ENCODE data around the gene XIRP1.

XIRP1 gene

DNA sequence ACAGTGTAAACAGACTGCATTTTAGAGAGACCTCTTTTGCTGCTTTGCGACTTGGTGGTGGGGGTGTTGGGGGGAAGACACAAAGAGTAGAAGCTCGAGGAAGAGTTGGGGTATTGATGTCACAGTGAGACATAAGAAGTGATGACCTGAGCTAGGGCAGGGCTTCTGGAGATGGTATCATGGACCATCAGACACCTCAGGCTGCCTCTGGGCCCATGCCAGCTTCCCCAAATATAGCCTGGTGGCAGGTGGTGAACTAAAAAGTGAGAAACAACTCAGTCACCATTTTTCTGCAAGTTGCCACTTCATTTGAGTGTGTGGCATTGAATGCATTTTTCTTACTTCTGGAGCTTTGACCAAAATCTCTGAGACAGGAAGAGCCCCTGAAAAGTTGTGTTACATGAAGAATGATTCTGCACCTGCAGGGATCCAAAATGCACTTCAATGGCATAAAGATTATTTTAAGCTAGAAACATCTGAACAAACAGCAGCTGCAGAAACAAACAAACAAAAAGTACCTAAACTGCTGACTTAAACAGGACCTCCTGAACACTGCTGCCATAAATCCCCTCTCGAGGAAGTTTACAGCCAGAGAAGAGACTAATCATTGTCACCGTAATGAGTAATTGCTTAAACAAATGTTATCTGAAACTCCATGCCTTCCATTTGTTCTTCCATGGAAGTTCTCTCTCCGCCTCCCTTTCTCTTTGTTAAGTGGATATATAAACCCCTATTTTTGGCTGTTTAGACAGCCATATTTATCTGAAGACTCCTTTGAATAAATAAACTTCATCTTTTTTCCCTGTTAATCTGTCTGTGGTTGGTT, 15.2 kb upstream of the XIRP1 start:
- no peak overlapping the region for H3K27ac ChIP-seq (ENCODE audit: low read length)
- H3K4me3 ChIP-seq (ENCODE audit: low read depth in 1 of 2, low read length in 2 of 2): no peak overlapping the region
- no peaks in the 10 kb centered on the region for H3K9me3 ChIP-seq (ENCODE audit: control insufficient read depth in 1 of 2, low read length in 2 of 2)
- H3K4me1 ChIP-seq (ENCODE audit: control insufficient read depth in 1 of 2, insufficient read depth in 2 of 2, low read length in 2 of 2): no peaks in the 10 kb centered on the region
- H3K36me3 ChIP-seq (ENCODE audit: control insufficient read depth in 1 of 2, insufficient read depth in 2 of 2, low read length in 2 of 2): no peaks in the 10 kb centered on the region
- no peaks in the 10 kb centered on the region for H3K27me3 ChIP-seq (ENCODE audit: low read depth, low read length)

DNA sequence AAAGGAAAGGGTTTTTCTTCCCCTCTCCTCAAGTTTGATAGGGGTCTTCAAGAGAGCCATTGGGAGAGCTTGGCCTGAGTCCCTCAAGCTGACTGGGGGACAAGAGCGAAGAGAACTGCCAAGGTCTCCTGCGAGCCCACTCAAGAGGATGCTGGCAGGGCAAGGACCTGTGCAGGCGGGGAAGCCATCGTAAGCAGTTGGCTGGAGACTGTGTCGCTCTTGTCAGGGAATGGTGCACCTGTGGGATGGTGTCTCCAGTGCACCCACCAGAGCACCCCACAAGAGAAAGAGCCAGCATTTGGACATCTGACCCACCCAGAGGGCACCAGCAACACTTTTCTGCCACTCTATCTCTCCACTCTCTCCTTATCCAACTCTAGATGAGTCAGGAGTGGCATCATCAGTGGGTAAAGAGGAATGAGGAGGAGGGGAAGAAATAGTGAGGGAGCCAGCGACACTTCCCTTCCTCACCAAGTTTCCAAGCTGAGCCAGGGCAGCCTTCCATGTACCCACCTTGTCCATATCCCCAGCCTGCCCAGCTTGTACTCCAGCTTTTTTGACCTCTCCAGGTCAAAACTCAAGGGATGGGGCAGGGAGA, 13.6 kb upstream of the XIRP1 start:
- Histone ChIP-seq H3K27me3 (ENCODE audit: low read depth, low read length) (no peaks in the 10 kb centered on the region), H3K36me3 (ENCODE audit: control insufficient read depth in 1 of 2, insufficient read depth in 2 of 2, low read length in 2 of 2) (no peaks in the 10 kb centered on the region), H3K4me3 (ENCODE audit: low read depth in 1 of 2, low read length in 2 of 2) (no peak overlapping the region), H3K4me1 (ENCODE audit: control insufficient read depth in 1 of 2, insufficient read depth in 2 of 2, low read length in 2 of 2) (no peaks in the 10 kb centered on the region), H3K27ac (ENCODE audit: low read length) (no peak overlapping the region), H3K9me3 (ENCODE audit: control insufficient read depth in 1 of 2, low read length in 2 of 2) (no peaks in the 10 kb centered on the region)

DNA sequence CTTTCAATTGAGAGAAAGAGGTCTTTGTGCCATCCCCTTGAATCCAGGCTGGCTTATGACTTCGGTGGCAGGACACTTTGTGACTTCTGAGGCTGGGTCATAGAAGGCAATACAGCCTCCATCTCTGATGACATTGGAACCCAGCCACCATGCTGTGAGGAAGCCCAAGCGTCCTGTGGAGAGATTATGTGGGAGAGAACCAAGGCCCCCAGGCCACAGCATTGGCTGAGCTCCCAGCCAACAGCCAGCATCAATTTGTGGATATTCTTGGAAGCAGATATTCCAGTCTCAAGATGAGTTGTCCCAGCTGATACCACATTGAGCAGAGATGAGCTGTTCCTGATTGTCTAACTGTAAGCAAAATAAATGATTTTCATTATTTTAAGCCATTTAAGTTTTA, 12.7 kb upstream of the XIRP1 start:
- Histone ChIP-seq H3K27ac (ENCODE audit: low read length) (no peak overlapping the region), H3K27me3 (ENCODE audit: low read depth, low read length) (no peaks in the 10 kb centered on the region), H3K36me3 (ENCODE audit: control insufficient read depth in 1 of 2, insufficient read depth in 2 of 2, low read length in 2 of 2) (no peaks in the 10 kb centered on the region), H3K4me3 (ENCODE audit: low read depth in 1 of 2, low read length in 2 of 2) (no peak overlapping the region), H3K9me3 (ENCODE audit: control insufficient read depth in 1 of 2, low read length in 2 of 2) (no peaks in the 10 kb centered on the region), H3K4me1 (ENCODE audit: control insufficient read depth in 1 of 2, insufficient read depth in 2 of 2, low read length in 2 of 2) (no peaks in the 10 kb centered on the region)

DNA sequence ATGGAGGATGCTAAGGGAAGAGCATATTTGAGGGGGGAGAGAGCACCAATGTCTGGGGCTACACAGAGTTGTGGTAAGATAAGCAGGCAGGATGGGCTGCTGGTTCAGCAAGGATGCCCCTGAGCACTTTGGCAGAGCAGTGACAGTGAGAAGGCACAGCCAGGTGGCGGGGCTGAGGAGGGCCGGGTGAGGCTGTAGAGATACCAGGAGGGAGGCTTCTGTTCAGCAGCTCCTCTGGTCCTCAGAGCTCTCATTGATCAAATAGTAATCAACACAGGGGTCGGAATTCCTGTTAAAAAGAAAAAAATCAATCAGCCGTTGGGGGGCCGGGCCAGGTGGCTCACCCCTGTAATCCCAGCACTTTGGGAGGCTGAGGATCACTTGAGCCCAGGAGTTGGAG, 11.5 kb upstream of the XIRP1 start:
- Histone ChIP-seq H3K9me3 (ENCODE audit: control insufficient read depth in 1 of 2, low read length in 2 of 2) (no peaks in the 10 kb centered on the region), H3K4me3 (ENCODE audit: low read depth in 1 of 2, low read length in 2 of 2) (no peak overlapping the region), H3K36me3 (ENCODE audit: control insufficient read depth in 1 of 2, insufficient read depth in 2 of 2, low read length in 2 of 2) (no peaks in the 10 kb centered on the region), H3K27me3 (ENCODE audit: low read depth, low read length) (no peaks in the 10 kb centered on the region), H3K27ac (ENCODE audit: low read length) (no peak overlapping the region), H3K4me1 (ENCODE audit: control insufficient read depth in 1 of 2, insufficient read depth in 2 of 2, low read length in 2 of 2) (no peaks in the 10 kb centered on the region)

DNA sequence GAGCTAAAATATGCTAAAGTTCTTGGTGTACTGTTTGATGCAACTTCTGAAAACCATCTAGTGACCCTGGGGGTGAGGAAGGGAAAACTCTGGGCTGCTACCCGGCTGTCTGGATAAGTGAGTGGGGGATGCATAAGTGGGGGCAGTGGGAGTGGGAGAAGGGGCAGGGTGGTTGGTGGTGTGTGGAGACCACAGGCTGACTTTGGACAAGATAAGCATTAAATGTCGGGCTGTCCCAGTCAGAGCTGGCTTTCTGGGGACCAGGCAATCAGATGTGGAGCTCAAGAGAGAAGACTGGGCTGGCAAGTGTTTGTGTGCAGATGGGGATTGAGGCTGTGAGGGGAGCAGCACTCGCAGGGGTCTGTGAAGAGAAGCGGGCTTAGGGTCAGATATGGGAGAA, 11.0 kb upstream of the XIRP1 start:
- Histone ChIP-seq H3K27me3 (ENCODE audit: low read depth, low read length) (no peaks in the 10 kb centered on the region), H3K27ac (ENCODE audit: low read length) (no peak overlapping the region), H3K4me3 (ENCODE audit: low read depth in 1 of 2, low read length in 2 of 2) (no peak overlapping the region)

DNA sequence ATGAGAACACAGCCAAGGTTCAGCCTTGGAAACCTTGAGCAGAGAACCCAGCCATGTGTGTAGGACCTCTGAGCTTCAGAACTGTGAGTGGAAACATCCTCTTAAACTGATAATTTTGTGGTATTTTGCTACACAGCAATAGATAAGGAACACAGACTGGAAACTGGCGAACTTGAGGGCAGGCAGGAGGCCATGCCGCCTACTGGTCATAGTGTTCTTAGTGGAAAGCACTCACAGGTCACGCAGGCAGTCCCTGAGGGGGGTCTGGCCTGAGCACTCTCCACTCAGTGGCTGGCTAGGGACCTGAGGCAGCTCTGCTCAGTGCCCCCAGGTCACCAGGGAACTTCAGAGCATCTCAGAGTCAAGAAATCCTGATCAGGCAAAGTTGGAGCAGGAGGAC, 9.7 kb upstream of the XIRP1 start:
- Histone ChIP-seq H3K27ac (ENCODE audit: low read length) (no peak overlapping the region), H3K4me1 (ENCODE audit: control insufficient read depth in 1 of 2, insufficient read depth in 2 of 2, low read length in 2 of 2) (no peaks in the 10 kb centered on the region), H3K9me3 (ENCODE audit: control insufficient read depth in 1 of 2, low read length in 2 of 2) (no peaks in the 10 kb centered on the region), H3K4me3 (ENCODE audit: low read depth in 1 of 2, low read length in 2 of 2) (no peak overlapping the region), H3K36me3 (ENCODE audit: control insufficient read depth in 1 of 2, insufficient read depth in 2 of 2, low read length in 2 of 2) (no peaks in the 10 kb centered on the region), H3K27me3 (ENCODE audit: low read depth, low read length) (no peaks in the 10 kb centered on the region)

More for the DNA sequence above, 11.0 kb upstream of the XIRP1 start:
- no peaks in the 10 kb centered on the region for H3K36me3 ChIP-seq (ENCODE audit: control insufficient read depth in 1 of 2, insufficient read depth in 2 of 2, low read length in 2 of 2)
- H3K9me3 ChIP-seq (ENCODE audit: control insufficient read depth in 1 of 2, low read length in 2 of 2): no peaks in the 10 kb centered on the region
- no peaks in the 10 kb centered on the region for H3K4me1 ChIP-seq (ENCODE audit: control insufficient read depth in 1 of 2, insufficient read depth in 2 of 2, low read length in 2 of 2)

DNA sequence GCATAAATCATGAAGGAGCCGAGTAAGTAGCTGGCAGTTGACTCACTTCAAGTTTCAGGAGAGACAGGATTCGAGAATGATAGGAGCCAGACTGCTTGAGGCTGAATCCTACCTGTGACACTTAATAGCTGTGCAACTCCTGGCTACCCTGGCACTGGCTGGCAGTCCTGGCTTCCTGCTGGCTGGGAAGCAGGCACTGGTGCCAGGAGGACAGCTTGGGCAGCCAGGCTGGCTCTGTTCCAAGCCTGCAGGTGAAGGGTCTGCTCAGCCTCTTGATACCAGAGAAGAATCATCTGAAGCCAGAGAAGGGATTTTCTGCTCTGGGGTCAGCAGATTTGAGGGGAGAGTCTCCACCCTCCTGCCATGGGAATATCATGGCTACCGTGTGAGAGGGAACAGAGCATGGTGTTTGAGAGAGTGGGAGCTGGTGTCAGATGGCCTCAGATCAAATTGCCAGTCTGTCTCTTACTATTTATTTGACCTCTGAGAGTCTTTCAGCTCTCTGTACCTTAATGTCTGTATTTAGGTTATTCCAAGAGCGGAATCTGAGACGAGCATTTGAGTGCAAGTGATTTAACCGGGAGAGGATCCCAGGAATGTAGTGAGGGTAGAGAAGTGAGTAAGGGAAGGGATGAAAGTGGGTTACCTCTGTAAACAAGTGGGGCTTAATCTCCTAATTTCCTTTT, 4.4 kb upstream of the XIRP1 start:
- Histone ChIP-seq H3K27me3 (ENCODE audit: low read depth, low read length) (no peaks in the 10 kb centered on the region), H3K9me3 (ENCODE audit: control insufficient read depth in 1 of 2, low read length in 2 of 2) (no peaks in the 10 kb centered on the region), H3K27ac (ENCODE audit: low read length) (no peak overlapping the region), H3K36me3 (ENCODE audit: control insufficient read depth in 1 of 2, insufficient read depth in 2 of 2, low read length in 2 of 2) (no peaks in the 10 kb centered on the region), H3K4me3 (ENCODE audit: low read depth in 1 of 2, low read length in 2 of 2) (no peak overlapping the region), H3K4me1 (ENCODE audit: control insufficient read depth in 1 of 2, insufficient read depth in 2 of 2, low read length in 2 of 2) (no peaks in the 10 kb centered on the region)

DNA sequence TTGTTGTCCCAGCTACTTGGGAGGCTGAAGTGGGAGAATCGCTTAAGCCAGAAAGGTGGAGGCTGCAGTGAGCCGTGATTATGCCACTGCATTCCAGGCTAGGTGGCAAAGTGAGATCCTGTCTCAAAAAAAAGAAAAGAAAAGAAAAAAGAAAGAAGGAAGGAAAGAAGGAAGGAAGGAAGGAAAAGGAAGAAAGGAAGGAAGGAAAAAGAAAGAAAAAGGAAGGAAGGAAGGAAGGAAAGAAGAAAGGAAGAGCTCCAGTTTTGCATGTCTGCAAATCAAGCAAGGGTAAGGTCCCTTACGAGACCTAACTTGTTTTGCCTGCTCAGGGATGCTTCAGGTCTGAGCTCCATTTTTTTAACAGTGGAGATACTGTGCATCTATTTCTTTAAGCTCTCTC, 3.6 kb upstream of the XIRP1 start:
- Histone ChIP-seq H3K36me3 (ENCODE audit: control insufficient read depth in 1 of 2, insufficient read depth in 2 of 2, low read length in 2 of 2) (no peaks in the 10 kb centered on the region), H3K4me1 (ENCODE audit: control insufficient read depth in 1 of 2, insufficient read depth in 2 of 2, low read length in 2 of 2) (no peaks in the 10 kb centered on the region), H3K9me3 (ENCODE audit: control insufficient read depth in 1 of 2, low read length in 2 of 2) (no peaks in the 10 kb centered on the region), H3K4me3 (ENCODE audit: low read depth in 1 of 2, low read length in 2 of 2) (no peak overlapping the region), H3K27ac (ENCODE audit: low read length) (no peak overlapping the region), H3K27me3 (ENCODE audit: low read depth, low read length) (no peaks in the 10 kb centered on the region)

DNA sequence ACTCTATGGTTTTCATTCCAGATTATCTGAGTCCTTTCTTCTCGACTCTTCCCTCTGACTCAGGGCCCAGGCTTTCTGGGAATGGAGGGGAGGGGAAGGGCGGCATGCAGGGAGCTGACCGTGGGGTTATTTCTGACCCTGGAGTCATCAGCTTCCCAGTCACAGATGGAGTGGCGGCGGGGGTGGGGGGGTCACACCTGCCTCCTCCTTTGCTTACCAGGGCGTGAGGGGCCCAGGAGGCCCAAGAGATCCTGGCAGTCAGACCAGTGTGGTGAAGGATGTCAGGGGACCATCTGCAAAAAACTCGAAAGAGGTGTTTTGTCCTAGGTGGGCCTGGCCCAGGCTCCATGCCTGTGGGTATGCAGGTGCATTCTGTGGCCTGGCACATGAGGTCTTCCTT, 996 bp upstream of the XIRP1 start:
- H3K27me3 ChIP-seq (ENCODE audit: low read depth, low read length): no peaks in the 10 kb centered on the region

DNA sequence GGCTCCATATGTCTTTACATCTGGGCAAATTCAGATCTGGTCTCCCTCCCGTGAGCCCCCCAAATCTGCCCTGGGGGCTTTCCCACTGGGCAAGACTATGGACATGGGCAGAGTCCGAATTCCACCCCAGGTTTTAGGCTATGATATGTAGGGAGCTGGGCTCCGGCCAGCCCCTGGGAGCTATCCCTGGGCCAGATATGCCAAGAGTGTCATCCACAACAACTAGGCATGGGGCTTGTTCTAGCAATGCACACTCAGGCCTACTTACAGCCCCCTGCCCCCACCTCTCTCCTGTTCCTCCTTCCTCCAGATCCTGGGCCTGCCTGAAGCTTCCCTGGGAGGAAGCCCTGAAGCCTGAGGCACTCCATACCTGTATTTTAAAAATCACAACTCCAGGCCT, 622 bp downstream of the XIRP1 start:
- Histone ChIP-seq H3K36me3 (ENCODE audit: control insufficient read depth in 1 of 2, insufficient read depth in 2 of 2, low read length in 2 of 2) (no peaks in the 10 kb centered on the region), H3K4me3 (ENCODE audit: low read depth in 1 of 2, low read length in 2 of 2) (no peak overlapping the region), H3K4me1 (ENCODE audit: control insufficient read depth in 1 of 2, insufficient read depth in 2 of 2, low read length in 2 of 2) (peaks cover 0 to 5% of the 10 kb centered on the region in 2 donors), H3K9me3 (ENCODE audit: control insufficient read depth in 1 of 2, low read length in 2 of 2) (no peaks in the 10 kb centered on the region), H3K27ac (ENCODE audit: low read length) (no peak overlapping the region), H3K27me3 (ENCODE audit: low read depth, low read length) (no peaks in the 10 kb centered on the region)

More for the DNA sequence above, 996 bp upstream of the XIRP1 start:
- Histone ChIP-seq H3K36me3 (ENCODE audit: control insufficient read depth in 1 of 2, insufficient read depth in 2 of 2, low read length in 2 of 2) (no peaks in the 10 kb centered on the region), H3K27ac (ENCODE audit: low read length) (no peak overlapping the region), H3K4me3 (ENCODE audit: low read depth in 1 of 2, low read length in 2 of 2) (no peak overlapping the region), H3K9me3 (ENCODE audit: control insufficient read depth in 1 of 2, low read length in 2 of 2) (no peaks in the 10 kb centered on the region), H3K4me1 (ENCODE audit: control insufficient read depth in 1 of 2, insufficient read depth in 2 of 2, low read length in 2 of 2) (peaks cover 0 to 5% of the 10 kb centered on the region in 2 donors)

DNA sequence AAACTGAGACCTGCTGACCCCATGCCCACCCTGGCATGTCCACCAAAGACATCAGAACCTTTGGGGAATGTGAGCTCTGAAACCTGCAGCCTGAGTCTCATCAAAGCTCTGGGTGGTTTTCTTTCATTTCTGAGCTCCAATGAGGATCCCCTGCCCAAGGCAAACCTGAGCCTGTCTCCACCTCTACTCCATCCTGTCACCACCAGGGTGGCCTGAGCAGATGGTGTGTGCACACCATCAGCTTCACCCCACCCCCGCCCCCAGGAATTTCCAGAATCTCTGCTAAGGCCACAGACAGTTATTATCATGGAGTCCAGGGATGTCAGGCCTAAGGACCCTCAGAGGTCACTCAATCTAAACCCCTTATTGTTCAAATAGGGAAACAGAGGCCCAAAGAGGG, 1.3 kb downstream of the XIRP1 start:
- H3K27ac ChIP-seq (ENCODE audit: low read length): no peak overlapping the region
- H3K4me3 ChIP-seq (ENCODE audit: low read depth in 1 of 2, low read length in 2 of 2): no peak overlapping the region
- no peaks in the 10 kb centered on the region for H3K27me3 ChIP-seq (ENCODE audit: low read depth, low read length)
- peaks cover 0 to 5% of the 10 kb centered on the region in 2 donors for H3K4me1 ChIP-seq (ENCODE audit: control insufficient read depth in 1 of 2, insufficient read depth in 2 of 2, low read length in 2 of 2)
- H3K9me3 ChIP-seq (ENCODE audit: control insufficient read depth in 1 of 2, low read length in 2 of 2): no peaks in the 10 kb centered on the region
- no peaks in the 10 kb centered on the region for H3K36me3 ChIP-seq (ENCODE audit: control insufficient read depth in 1 of 2, insufficient read depth in 2 of 2, low read length in 2 of 2)

Data from muscle layer of duodenum (tissue), 2 donors.